PC-9 (cell line): ENCODE results near the gene CGB3. TPM values are rescaled to one million over a fixed set of nuclear protein-coding genes. Genes with fewer than 3 reads are reported as not detected.

Source experiments
- BruUV-seq: library from RNA; stranded (reverse); fragments of 400-500 nt; replicated peaks from 2 replicates; lab custom pipeline; 2021; lab: Mats Ljungman, UMichigan
- CTCF ChIA-PET: fragments of 300-600 bp; sonication (Branson Sonifier 250); formaldehyde crosslinking; loops from one replicate; lab custom pipeline; 2022; ENCODE audit warnings: antibody characterized with exemption; lab: Charles Lee
- POLR2A ChIA-PET: fragments of 300-600 bp; sonication (Branson Sonifier 250); formaldehyde crosslinking; loops from one replicate; lab custom pipeline; 2022; ENCODE audit warnings: antibody characterized with exemption; ENCODE audit not compliant: unreplicated experiment; lab: Charles Lee
- DNase-seq, 2 experiments: peaks; one replicate each; pipeline versions ENCODE4 v3.0.0 to v3.0.0-alpha.2; 2015 to 2022; ENCODE audit warnings: mixed read lengths in 1 of 2
- H2AFZ ChIP-seq: fragments of 200-600 bp; sonication (generic); 2 replicates; pipeline ENCODE4 v1.8.1; 2017; ENCODE audit warnings: antibody characterized with exemption
- H3F3A ChIP-seq: fragments of 200-600 bp; sonication (generic); 2 replicates; pipeline ENCODE4 v1.8.1; 2017; ENCODE audit warnings: antibody characterized with exemption, mild to moderate bottlenecking, low read depth; ENCODE audit not compliant: insufficient read depth
- H3K27ac ChIP-seq: fragments of 200-600 bp; sonication (generic); 2 replicates; pipeline ENCODE4 v1.6.1; 2016; ENCODE audit warnings: mixed run types
- H3K27me3 ChIP-seq: fragments of 200-600 bp; sonication (generic); 2 replicates; pipeline ENCODE4 v1.6.1; 2016; ENCODE audit warnings: low read depth, mixed run types; ENCODE audit not compliant: insufficient read depth
- H3K36me3 ChIP-seq: fragments of 200-600 bp; sonication (generic); 2 replicates; pipeline ENCODE4 v1.6.1; 2016; ENCODE audit warnings: low read depth, mixed run types
- H3K4me1 ChIP-seq: fragments of 200-600 bp; sonication (generic); replicated peaks from 2 replicates; pipeline ENCODE4 v1.6.1; 2016; ENCODE audit warnings: mixed run types; ENCODE audit not compliant: insufficient read depth
- H3K4me2 ChIP-seq: fragments of 200-600 bp; sonication (generic); 2 replicates; pipeline ENCODE4 v1.6.1; 2017; ENCODE audit warnings: mixed run types
- H3K4me3 ChIP-seq: fragments of 200-600 bp; sonication (generic); 2 replicates; pipeline ENCODE4 v1.6.1; 2016; ENCODE audit warnings: mixed run types
- H3K79me2 ChIP-seq: fragments of 200-600 bp; sonication (generic); 2 replicates; pipeline ENCODE4 v1.6.1; 2017; ENCODE audit warnings: low read depth, mixed run types
- H3K9me2 ChIP-seq: fragments of 200-600 bp; sonication (generic); 2 replicates; pipeline ENCODE4 v1.8.1; 2017; ENCODE audit warnings: mild to moderate bottlenecking; ENCODE audit not compliant: insufficient read depth
- H3K9me3 ChIP-seq: fragments of 200-600 bp; sonication (generic); 2 replicates; pipeline ENCODE4 v1.8.1; 2016; ENCODE audit warnings: low read depth; ENCODE audit not compliant: insufficient read depth
- H4K20me1 ChIP-seq: fragments of 200-600 bp; sonication (generic); 2 replicates; pipeline ENCODE4 v1.8.1; 2017; ENCODE audit not compliant: insufficient read depth
- CTCF ChIP-seq: fragments of 200-600 bp; sonication (generic); conservative IDR thresholded peaks from 2 replicates; pipeline ENCODE4 v1.6.1; 2017; ENCODE audit warnings: mixed run types, antibody characterized with exemption, mild to moderate bottlenecking, moderate library complexity
- EZH2 ChIP-seq: fragments of 200-600 bp; sonication (generic); IDR thresholded peaks from 2 replicates; pipeline ENCODE4 v1.8.0; 2017; ENCODE audit warnings: antibody characterized with exemption, low read depth
- intact Hi-C: fragments of 100-400 bp; cut with micrococcal nuclease; formaldehyde crosslinking; loops from one replicate; pipeline ENCODE4 v1.10.0; 2022; ENCODE audit not compliant: unreplicated experiment
- total RNA-seq: library from RNA; stranded (reverse); gene quantifications from 2 replicates; pipeline ENCODE4 v1.2.3, GENCODE V29; 2021

The CGB3 gene
- total RNA-seq, 1 experiment from 2014 or later: not detected

- no peaks in the 10 kb centered on the region for H3K79me2 ChIP-seq
- H3K4me2 ChIP-seq: no peak overlapping the region
- H3K4me1 ChIP-seq: peaks cover 9% of the 10 kb centered on the region; the same call in 1 of the 2 replicates
- intact Hi-C loops: loop anchor here (5.0 kb wide), 1 partner anchor 42 kb away; the partner anchor contains the start of gene CGB7
- TF ChIP-seq EZH2 (no peak), CTCF (no peak)
- CTCF ChIA-PET: no interaction called here
- H3K27me3 ChIP-seq: no peaks in the 10 kb centered on the region
- H2AFZ ChIP-seq: no peak overlapping the region
- BruUV-seq: no TSS peak
- H3K4me3 ChIP-seq: no peak overlapping the region
- H3K27ac ChIP-seq: no peak overlapping the region
- H3K9me3 ChIP-seq: no peaks in the 10 kb centered on the region
- POLR2A ChIA-PET: no interaction called here
- H3K9me2 ChIP-seq: no peaks in the 10 kb centered on the region
- DNase-seq: no peak
- H4K20me1 ChIP-seq: peaks cover 4% of the 10 kb centered on the region; the same call in 1 of the 2 replicates
- H3F3A ChIP-seq: peaks cover 20% of the 10 kb centered on the region
- peaks cover 7% of the 10 kb centered on the region; the same call in 1 of the 2 replicates for H3K36me3 ChIP-seq
These were observed 9.3 kb downstream of the CGB3 start for GRCh38 chr19:49014870-49015255.

GRCh38 chr19:49014123-49014869 is 9.8 kb downstream of the CGB3 start:
- TF ChIP-seq CTCF (no peak), EZH2 (no peak)
- peaks cover 8% of the 10 kb centered on the region; the same call in 1 of the 2 replicates for H4K20me1 ChIP-seq
- no peaks in the 10 kb centered on the region for H3K9me2 ChIP-seq
- no peak overlapping the region for H2AFZ ChIP-seq
- no peak overlapping the region for H3K27ac ChIP-seq
- intact Hi-C loops: no loop called here
- H3K9me3 ChIP-seq: no peaks in the 10 kb centered on the region
- no peaks in the 10 kb centered on the region for H3K27me3 ChIP-seq
- no peaks in the 10 kb centered on the region for H3K79me2 ChIP-seq
- H3K4me3 ChIP-seq: no peak overlapping the region
- H3K36me3 ChIP-seq: peaks cover 7% of the 10 kb centered on the region; the same call in 1 of the 2 replicates
- POLR2A ChIA-PET: interaction anchor here (0.6 kb wide), 1 partner anchor 10 kb away, joined by 3 read pairs; no protein-coding TSS in a partner anchor
- CTCF ChIA-PET: no interaction called here
- no peak for DNase-seq
- H3K4me1 ChIP-seq: peaks cover 9% of the 10 kb centered on the region; the same call in 1 of the 2 replicates
- no peak overlapping the region for H3K4me2 ChIP-seq
- no TSS peak for BruUV-seq
- H3F3A ChIP-seq: peaks cover 20% of the 10 kb centered on the region

- no peak overlapping the region for H3K27ac ChIP-seq
- intact Hi-C loops: no loop called here
- BruUV-seq: no TSS peak
- ChIA-PET POLR2A (no interaction called here), CTCF (no interaction called here)
- H3K79me2 ChIP-seq: no peaks in the 10 kb centered on the region
- H3F3A ChIP-seq: peaks cover 29% of the 10 kb centered on the region
- no peak overlapping the region for H3K4me2 ChIP-seq
- DNase-seq: no peak
- no peaks in the 10 kb centered on the region for H3K9me3 ChIP-seq
- H3K27me3 ChIP-seq: no peaks in the 10 kb centered on the region
- peaks cover 8% of the 10 kb centered on the region; the same call in 1 of the 2 replicates for H4K20me1 ChIP-seq
- H3K36me3 ChIP-seq: peaks cover 25% of the 10 kb centered on the region
- no peak for TF ChIP-seq CTCF
- no peaks in the 10 kb centered on the region for H3K4me1 ChIP-seq
- no peak overlapping the region for H2AFZ ChIP-seq
- H3K4me3 ChIP-seq: no peak overlapping the region
- H3K9me2 ChIP-seq: no peaks in the 10 kb centered on the region
These were observed 12.9 kb downstream of the CGB3 start for GRCh38 chr19:49011194-49011593.
